K562 (cell line): ENCODE data around the gene PLA2G4F. TPM values are rescaled to one million over a fixed set of nuclear protein-coding genes. Genes with fewer than 3 reads are reported as not detected.

Source experiments
- ESRRB ChIP-seq: fragments of 250-450 bp; sonication (Bioruptor Pico); IDR thresholded peaks from 2 replicates; pipeline ENCODE4 v1.5.0; 2020; ENCODE audit warnings: mild to moderate bottlenecking, moderate library complexity, borderline replicate concordance
- MEF2D ChIP-seq: conservative IDR thresholded peaks from 2 replicates; pipeline ENCODE4 v1.6.1; 2016; ENCODE audit warnings: low read depth, missing genetic modification characterization, missing compliant biosample characterization
- MTA2 ChIP-seq: fragments of 450-650 bp; IDR thresholded peaks from 2 replicates; pipeline ENCODE4 v1.6.1; 2016; ENCODE audit warnings: low read depth
- NKRF ChIP-seq: fragments of 450-650 bp; IDR thresholded peaks from 2 replicates; pipeline ENCODE4 v1.6.1; 2016; ENCODE audit warnings: borderline replicate concordance
- ZBTB2 ChIP-seq: fragments of 450-650 bp; IDR thresholded peaks from 2 replicates; pipeline ENCODE4 v1.6.1; 2016; ENCODE audit warnings: antibody characterized with exemption
- ZNF197 ChIP-seq: fragments of 200-800 bp; sonication (Bioruptor generic); IDR thresholded peaks from 2 replicates; pipeline ENCODE4 v1.6.1; 2016; ENCODE audit warnings: low read depth, missing genetic modification characterization, missing compliant biosample characterization
- ZNF76 ChIP-seq: fragments of 250-450 bp; sonication (Bioruptor Pico); IDR thresholded peaks from 2 replicates; pipeline ENCODE4 v1.4.0; 2020; ENCODE audit warnings: mild to moderate bottlenecking, moderate library complexity, borderline replicate concordance
- polyA plus RNA-seq, 8 experiments: library from polyadenylated mRNA; depleted of rRNA in 4 of 8; stranded (reverse) in 5 of 8; unstranded in 3 of 8; fragments of >200 nt; fragmentation: Nextera tagmentation in 2 of 8; fragmentation: Illumina TruSeq in 1 of 8; extraction: Ambion mirVana in 2 of 8; extraction: Trizol in 1 of 8; gene quantifications; 2 replicates each; pipeline versions ENCODE4 v1.2.1 to v1.2.3, GENCODE V29; 2011 to 2014; ENCODE audit warnings: inconsistent platforms in 1 of 8, missing spikeins in 1 of 8
- total RNA-seq, 7 experiments: library from RNA; depleted of rRNA in 6 of 7; stranded (reverse); fragments of >200 nt in 6 of 7; fragmentation: Illumina TruSeq in 2 of 7; extraction: Trizol in 2 of 7; gene quantifications; 2 replicates each; pipeline versions ENCODE4 v1.2.1 to v1.2.3, GENCODE V29; 2011 to 2021; ENCODE audit warnings: low replicate concordance in 1 of 7

Gene PLA2G4F
- total and polyA plus RNA-seq, 9 of the 15 experiments (the other 6 are each of a cell fraction or from before 2014, with no cell fraction given): 0.02 TPM; not detected in 8

- TF ChIP-seq NKRF (no peak), MEF2D (tag) (no peak), ZNF76 (no peak), ZBTB2 (no peak), ZNF197 (CRISPR knock-in tag) (no peak), MTA2 (no peak), ESRRB (CRISPR knock-in tag) (no peak)
These were observed 6.0 kb downstream of the PLA2G4F start (continued) for GRCh38 chr15:42150219-42150970.
